ENCODE measurements around the gene COL18A1.
A peak's percentile ranks its signal among the peaks of the same experiment; 100 is the strongest.

GRCh38 chr21:45542242-45542666 lies 137.3 kb downstream of the COL18A1 start, which contains the start of gene SLC19A1:
- TF ChIP-seq EZH2phosphoT487 (IDR thresholded peaks at IDR 0.05; ENCODE audit: low read depth, severe bottlenecking, unreplicated experiment): no peak
- TF ChIP-seq CTCF (IDR thresholded peaks at IDR 0.05; ENCODE audit: poor library complexity): peak; percentile 11
- no peak for TF ChIP-seq EZH2 (IDR thresholded peaks at IDR 0.05; ENCODE audit: borderline replicate concordance)

Data from hepatocyte (in vitro differentiated cells).